Tibial nerve (tissue), 4 donors: ENCODE measurements around the gene TMA7. TPM values are rescaled to one million over a fixed set of nuclear protein-coding genes. Genes with fewer than 3 reads are reported as not detected.
"Not testable (repeated sequence)": the region's sequence is repeated elsewhere in the genome, so short reads cannot be mapped to it uniquely, and the experiment has no call there.

Experiments used
- DNase-seq, 2 donors: peaks; one replicate each; pipeline ENCODE4 v3.0.0-alpha.2; 2019; ENCODE audit warnings: low spot score in 2 of 2
- H3K27ac ChIP-seq, 4 donors: fragments of 200-600 bp; sonication (generic) in 3 of 4; one replicate each; pipeline ENCODE4 v1.5.1; 2017 to 2019; ENCODE audit warnings: mild to moderate bottlenecking in 1 of 4
- H3K27me3 ChIP-seq, 2 donors: fragments of 200-600 bp; sonication (generic) in 1 of 2; one replicate each; pipeline versions ENCODE4 v1.5.1 to v1.6.0; 2017 to 2019
- H3K36me3 ChIP-seq, 3 donors: fragments of 200-600 bp; sonication (generic); one replicate each; pipeline ENCODE4 v1.5.1; 2018 to 2019
- H3K4me1 ChIP-seq, 4 donors: fragments of 200-600 bp; sonication (generic) in 3 of 4; one replicate each; pipeline ENCODE4 v1.5.1; 2017 to 2019
- H3K4me3 ChIP-seq, 4 donors: fragments of 200-600 bp; sonication (generic) in 3 of 4; one replicate each; pipeline ENCODE4 v1.5.1; 2017 to 2019; ENCODE audit warnings: mild to moderate bottlenecking in 1 of 4, moderate library complexity in 1 of 4
- H3K9me3 ChIP-seq, 4 donors: fragments of 200-600 bp; sonication (generic) in 3 of 4; one replicate each; pipeline ENCODE4 v1.5.1; 2017 to 2019
- EP300 ChIP-seq, 2 donors: sonication (generic); formaldehyde crosslinking; IDR thresholded peaks; one replicate each; pipeline ENCODE4 v1.6.1; 2017; ENCODE audit warnings: antibody characterized with exemption in 2 of 2, mild to moderate bottlenecking in 1 of 2
- POLR2A ChIP-seq, 2 donors: fragments of 450-650 bp; IDR thresholded peaks; one replicate each; pipeline ENCODE4 v1.6.1; 2017; ENCODE audit warnings: antibody characterized with exemption in 2 of 2, mild to moderate bottlenecking in 2 of 2, moderate library complexity in 2 of 2
- WGBS, 2 donors: methylation state at CpG; one replicate each; pipeline ENCODE4 v1.1.5; 2018; 5-methylcytosine and 5-hydroxymethylcytosine counted together
- total RNA-seq, 4 donors: library from RNA; depleted of rRNA; stranded (reverse); fragments of >200 nt; gene quantifications; one replicate each; pipeline ENCODE4 v1.1.0, GENCODE V29; 2016
- TF ChIP-seq, protein P1 (sequence below), 5 experiments: fragments of 200-600 bp in 3 of 5; fragments of 450-650 bp in 2 of 5; sonication (generic) in 3 of 5; IDR thresholded peaks; one replicate each; pipeline ENCODE4 v1.5.1; 2016 to 2019; ENCODE audit warnings: antibody characterized with exemption in 5 of 5, mild to moderate bottlenecking in 3 of 5, moderate library complexity in 2 of 5

TMA7 gene
- total RNA-seq, 4 donors from 2014 or later = 212 to 380 (median 291) TPM

- Histone ChIP-seq H3K4me3 (peak overlapping the region; percentile 70 to 82 (median 73)), H3K36me3 (peaks cover 0 to 41% (median 6%) of the 10 kb centered on the region in 3 donors), H3K27ac (peak overlapping the region; percentile 97 to 100 (median 98)), H3K27me3 (no peaks in the 10 kb centered on the region), H3K4me1 (peaks cover 2 to 57% (median 44%) of the 10 kb centered on the region in 4 donors), H3K9me3 (no peaks in the 10 kb centered on the region)
- TF ChIP-seq POLR2A (IDR thresholded peaks at IDR 0.05) (no peak), EP300 (IDR thresholded peaks at IDR 0.05) (no peak)
- TF ChIP-seq, protein P1, sequence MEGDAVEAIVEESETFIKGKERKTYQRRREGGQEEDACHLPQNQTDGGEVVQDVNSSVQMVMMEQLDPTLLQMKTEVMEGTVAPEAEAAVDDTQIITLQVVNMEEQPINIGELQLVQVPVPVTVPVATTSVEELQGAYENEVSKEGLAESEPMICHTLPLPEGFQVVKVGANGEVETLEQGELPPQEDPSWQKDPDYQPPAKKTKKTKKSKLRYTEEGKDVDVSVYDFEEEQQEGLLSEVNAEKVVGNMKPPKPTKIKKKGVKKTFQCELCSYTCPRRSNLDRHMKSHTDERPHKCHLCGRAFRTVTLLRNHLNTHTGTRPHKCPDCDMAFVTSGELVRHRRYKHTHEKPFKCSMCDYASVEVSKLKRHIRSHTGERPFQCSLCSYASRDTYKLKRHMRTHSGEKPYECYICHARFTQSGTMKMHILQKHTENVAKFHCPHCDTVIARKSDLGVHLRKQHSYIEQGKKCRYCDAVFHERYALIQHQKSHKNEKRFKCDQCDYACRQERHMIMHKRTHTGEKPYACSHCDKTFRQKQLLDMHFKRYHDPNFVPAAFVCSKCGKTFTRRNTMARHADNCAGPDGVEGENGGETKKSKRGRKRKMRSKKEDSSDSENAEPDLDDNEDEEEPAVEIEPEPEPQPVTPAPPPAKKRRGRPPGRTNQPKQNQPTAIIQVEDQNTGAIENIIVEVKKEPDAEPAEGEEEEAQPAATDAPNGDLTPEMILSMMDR (IDR thresholded peaks at IDR 0.05) = no peak
- 0 to 6% methylated on average over 4 to 5 of the region's 5 CpGs for WGBS, 2 donors
- DNase-seq = no peak
Measured at GRCh38 chr3:48472673-48472922, 32.5 kb downstream of the TMA7 start.

DNA sequence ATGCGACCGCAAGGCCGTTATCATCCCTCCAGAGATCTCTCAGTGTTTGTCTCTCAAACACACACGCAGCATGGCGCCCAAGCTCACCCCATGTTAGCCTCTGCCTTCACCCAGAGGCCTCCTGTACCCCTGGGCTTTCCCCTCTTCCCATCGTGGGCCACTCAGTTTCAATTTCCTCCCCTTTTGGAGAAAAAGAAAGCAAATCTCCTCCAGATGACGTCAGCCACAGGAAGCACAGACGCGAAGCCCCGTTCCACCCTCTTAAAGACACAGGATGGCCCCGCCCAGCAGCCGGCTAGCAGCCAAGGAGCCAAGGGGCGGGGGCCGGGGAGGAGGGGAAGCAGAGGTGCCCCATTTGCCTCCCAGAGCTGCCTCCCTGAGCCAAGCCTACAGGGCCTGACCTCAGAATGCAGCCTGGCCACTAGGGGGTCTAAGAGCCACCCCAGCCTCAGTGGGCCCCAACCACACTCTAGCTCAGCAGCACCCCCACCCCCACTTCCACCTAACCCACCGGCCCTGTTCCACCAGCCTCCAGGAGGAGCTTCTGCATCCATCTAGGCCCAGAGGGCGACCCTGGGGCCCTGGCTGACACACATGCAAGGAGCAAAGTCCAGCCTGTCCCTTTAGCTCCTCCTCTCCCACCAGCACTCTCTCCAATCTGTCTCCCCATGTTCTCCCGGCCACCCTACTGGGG lies 33.0 kb downstream of the TMA7 start:
- WGBS, 2 donors = 4 to 6% methylated on average over 15 to 17 of the region's 17 CpGs
- H3K27ac ChIP-seq = peak overlapping the region; percentile 97 to 100 (median 98)
- peaks cover 2 to 52% (median 40%) of the 10 kb centered on the region in 4 donors for H3K4me1 ChIP-seq
- TF ChIP-seq EP300 (IDR thresholded peaks at IDR 0.05) (peak; percentile 91 to 97), POLR2A (IDR thresholded peaks at IDR 0.05) (peak; percentile 61 to 87)
- TF ChIP-seq, protein P1 (IDR thresholded peaks at IDR 0.05) = peak in 4 of 5 experiments; percentile 37 to 72 (median 62)
- peak; percentile 84 to 88 for DNase-seq
- H3K4me3 ChIP-seq = peak overlapping the region; percentile 70 to 82 (median 73)
- no peaks in the 10 kb centered on the region for H3K27me3 ChIP-seq
- peaks cover 0 to 41% (median under 1%) of the 10 kb centered on the region in 3 donors for H3K36me3 ChIP-seq
- H3K9me3 ChIP-seq = no peaks in the 10 kb centered on the region

DNA sequence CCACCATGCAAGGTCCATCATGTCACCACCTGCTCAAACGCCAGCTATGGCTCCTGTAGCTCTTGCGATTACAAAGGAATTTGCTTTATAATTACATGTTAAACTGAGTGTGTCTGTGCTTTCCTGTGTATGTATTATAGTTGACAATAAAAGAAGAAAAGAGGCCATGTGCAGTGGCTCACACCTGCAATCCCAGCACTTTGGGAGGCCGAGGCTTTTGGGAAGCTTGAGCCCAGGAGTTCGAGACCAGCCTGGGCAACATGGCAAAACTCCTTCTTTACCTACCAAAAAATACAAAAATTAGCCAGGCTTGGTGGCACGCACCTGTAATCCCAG lies 33.5 kb downstream of the TMA7 start:
- WGBS, 2 donors = 75 to 82% methylated on average over 5 of the region's 5 CpGs
- TF ChIP-seq, protein P1 (IDR thresholded peaks at IDR 0.05) = no peak
- TF ChIP-seq EP300 (IDR thresholded peaks at IDR 0.05) = no peak
- no peak for TF ChIP-seq POLR2A (IDR thresholded peaks at IDR 0.05)
- peaks cover 2 to 47% (median 35%) of the 10 kb centered on the region in 4 donors for H3K4me1 ChIP-seq
- H3K27me3 ChIP-seq = no peaks in the 10 kb centered on the region
- H3K36me3 ChIP-seq = peaks cover 0 to 41% (median 0%) of the 10 kb centered on the region in 3 donors
- H3K9me3 ChIP-seq = no peaks in the 10 kb centered on the region
- peak overlapping the region; percentile 97 to 100 (median 98) for H3K27ac ChIP-seq
- DNase-seq = no peak
- H3K4me3 ChIP-seq = peak overlapping the region in 1 of 4 donors; percentile 74

DNA sequence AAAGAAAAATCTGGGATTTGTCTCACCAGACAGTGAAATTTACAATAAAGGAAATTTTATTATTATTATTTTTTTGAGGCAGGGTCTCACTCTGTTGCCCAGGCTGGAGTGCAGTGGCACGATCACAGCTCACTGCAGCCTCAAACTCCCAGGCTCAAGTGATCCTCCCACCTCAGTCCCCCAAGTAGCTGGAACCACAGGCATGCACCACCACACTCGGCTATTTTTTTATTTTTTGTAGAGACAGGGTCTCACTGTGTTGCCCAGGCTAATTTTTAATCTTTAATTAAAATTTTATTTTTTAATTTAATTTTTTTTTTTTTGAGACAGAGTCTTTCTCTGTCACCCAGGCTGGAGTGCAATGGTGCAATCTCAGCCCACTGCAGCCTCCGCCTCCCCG lies 34.0 kb downstream of the TMA7 start:
- Histone ChIP-seq H3K27ac (peak overlapping the region in 2 of 4 donors; percentile 98 to 100), H3K4me1 (peaks cover 2 to 43% (median 30%) of the 10 kb centered on the region in 4 donors), H3K36me3 (peaks cover 0 to 41% (median 0%) of the 10 kb centered on the region in 3 donors)
- H3K4me3 ChIP-seq, DNase-seq, H3K9me3 ChIP-seq, H3K27me3 ChIP-seq: not testable (repeated sequence)
- 88 to 91% methylated on average over 4 of the region's 4 CpGs for WGBS, 2 donors

GRCh38 chr3:48474619-48475018 lies 34.6 kb downstream of the TMA7 start:
- DNase-seq = no peak
- Histone ChIP-seq H3K4me1 (peaks cover 2 to 37% (median 25%) of the 10 kb centered on the region in 4 donors), H3K36me3 (peaks cover 0 to 41% (median 0%) of the 10 kb centered on the region in 3 donors), H3K4me3 (no peak overlapping the region), H3K27me3 (no peaks in the 10 kb centered on the region), H3K9me3 (no peaks in the 10 kb centered on the region), H3K27ac (peak overlapping the region in 1 of 4 donors; percentile 34)
- WGBS, 2 donors = 44 to 59% methylated on average over 4 of the region's 4 CpGs
- TF ChIP-seq POLR2A (IDR thresholded peaks at IDR 0.05) (no peak), EP300 (IDR thresholded peaks at IDR 0.05) (no peak)
- TF ChIP-seq, protein P1 (IDR thresholded peaks at IDR 0.05) = no peak
